Liver (tissue), 9 donors: ENCODE measurements around the gene ZFP36L2. TPM values are rescaled to one million over a fixed set of nuclear protein-coding genes. Genes with fewer than 3 reads are reported as not detected.

ENCODE experiments used
- DNase-seq: peaks from one replicate; pipeline ENCODE4 v3.0.0-alpha.2; 2017; ENCODE audit warnings: low spot score
- H3K27ac ChIP-seq, 2 donors: one replicate each; pipeline ENCODE4 v1.7.0; 2013; ENCODE audit warnings: inconsistent platforms in 2 of 2, low read length in 2 of 2, control low read depth in 1 of 2, low read depth in 1 of 2, mild to moderate bottlenecking in 1 of 2
- H3K27me3 ChIP-seq, 4 donors: one replicate each; pipeline versions ENCODE4 v1.6.1 to v1.7.0; 2013; ENCODE audit warnings: low read length in 3 of 4, inconsistent platforms in 1 of 4, mild to moderate bottlenecking in 1 of 4, moderate library complexity in 1 of 4; ENCODE audit not compliant: control insufficient read depth in 4 of 4, insufficient read depth in 4 of 4
- H3K36me3 ChIP-seq, 4 donors: one replicate each; pipeline versions ENCODE4 v1.6.1 to v1.7.0; 2013; ENCODE audit warnings: low read length in 3 of 4, mild to moderate bottlenecking in 3 of 4, low read depth in 1 of 4, moderate library complexity in 1 of 4; ENCODE audit not compliant: control insufficient read depth in 4 of 4, insufficient read depth in 3 of 4
- H3K4me1 ChIP-seq, 4 donors: one replicate each; pipeline versions ENCODE4 v1.6.1 to v1.7.0; 2013; ENCODE audit warnings: low read length in 3 of 4, mild to moderate bottlenecking in 3 of 4, moderate library complexity in 1 of 4; ENCODE audit not compliant: control insufficient read depth in 4 of 4, insufficient read depth in 4 of 4
- H3K4me3 ChIP-seq, 3 donors: one replicate each; pipeline versions ENCODE4 v1.6.1 to v1.7.0; 2013; ENCODE audit warnings: low read length in 3 of 3, control low read depth in 1 of 3, low read depth in 1 of 3, mild to moderate bottlenecking in 1 of 3
- H3K9ac ChIP-seq, 2 donors: one replicate each; pipeline ENCODE4 v1.7.0; 2013; ENCODE audit warnings: low read length in 2 of 2, mild to moderate bottlenecking in 2 of 2, moderate library complexity in 2 of 2, control low read depth in 1 of 2, low read depth in 1 of 2
- H3K9me3 ChIP-seq, 4 donors: one replicate each; pipeline versions ENCODE4 v1.6.1 to v1.7.0; 2013; ENCODE audit warnings: low read length in 3 of 4; ENCODE audit not compliant: control insufficient read depth in 4 of 4
- EGR1 ChIP-seq, 2 donors: IDR thresholded peaks; 2 replicates each; pipeline ENCODE4 v1.6.1; 2016 to 2018; ENCODE audit warnings: antibody characterized with exemption in 2 of 2, low read depth in 2 of 2
- FOXA2 ChIP-seq: IDR thresholded peaks from 2 replicates; pipeline ENCODE4 v1.6.1; 2016; ENCODE audit warnings: antibody characterized with exemption
- GABPA ChIP-seq, 2 donors: IDR thresholded peaks in 1 of 2; conservative IDR thresholded peaks in 1 of 2; 2 replicates each; pipeline ENCODE4 v1.6.1; 2016; ENCODE audit warnings: antibody characterized with exemption in 2 of 2, mild to moderate bottlenecking in 1 of 2, moderate library complexity in 1 of 2
- HNF4A ChIP-seq, 2 donors: conservative IDR thresholded peaks; 2 replicates each; pipeline ENCODE4 v1.6.1; 2016; ENCODE audit warnings: antibody characterized with exemption in 2 of 2, mild to moderate bottlenecking in 2 of 2
- JUND ChIP-seq, 2 donors: IDR thresholded peaks; 2 replicates each; pipeline ENCODE4 v1.6.1; 2016; ENCODE audit warnings: antibody characterized with exemption in 2 of 2
- NR2F2 ChIP-seq: IDR thresholded peaks from 2 replicates; pipeline ENCODE4 v1.6.1; 2016; ENCODE audit warnings: antibody characterized with exemption
- RAD21 ChIP-seq, 2 donors: IDR thresholded peaks; 2 replicates each; pipeline ENCODE4 v1.6.1; 2016; ENCODE audit warnings: antibody characterized with exemption in 2 of 2, mild to moderate bottlenecking in 2 of 2
- SP1 ChIP-seq: IDR thresholded peaks from 2 replicates; pipeline ENCODE4 v1.6.1; 2018; ENCODE audit warnings: antibody characterized with exemption, mild to moderate bottlenecking
- TAF1 ChIP-seq: conservative IDR thresholded peaks from 2 replicates; pipeline ENCODE4 v1.6.1; 2016; ENCODE audit warnings: antibody characterized with exemption, mild to moderate bottlenecking
- YY1 ChIP-seq: IDR thresholded peaks from 2 replicates; pipeline ENCODE4 v1.6.1; 2016; ENCODE audit warnings: antibody characterized with exemption, mild to moderate bottlenecking
- WGBS: extraction: QIAGEN DNeasy Blood & Tissue Kit; methylation state at CpG from one replicate; pipeline ENCODE4 v1.1.7; 2013; 5-methylcytosine and 5-hydroxymethylcytosine counted together
- polyA plus RNA-seq, 2 donors: library from polyadenylated mRNA; stranded (reverse) in 1 of 2; unstranded in 1 of 2; fragments of 200-250 nt in 1 of 2; fragments of >200 nt in 1 of 2; fragmentation: Nextera tagmentation in 1 of 2; extraction: Ambion mirVana in 1 of 2; gene quantifications; one replicate each; pipeline versions ENCODE4 v1.2.1 to v1.2.3, GENCODE V29; 2013 to 2015
- total RNA-seq, 2 donors: library from RNA; depleted of rRNA; stranded (reverse); fragments of >200 nt; gene quantifications; one replicate each; pipeline ENCODE4 v1.2.3, GENCODE V29; 2014
- TF ChIP-seq, protein P1 (sequence below): IDR thresholded peaks from 2 replicates; pipeline ENCODE4 v1.6.1; 2016; ENCODE audit warnings: antibody characterized with exemption, mild to moderate bottlenecking
- TF ChIP-seq, protein P2 (sequence below): IDR thresholded peaks from 2 replicates; pipeline ENCODE4 v1.6.1; 2016; ENCODE audit warnings: antibody characterized with exemption
- TF ChIP-seq, protein P3 (sequence below): fragments of 150-350 bp; IDR thresholded peaks from 2 replicates; pipeline ENCODE4 v1.5.1; 2017; ENCODE audit warnings: improper control_type of control experiment, low read depth, low read length; ENCODE audit not compliant: missing input control
- TF ChIP-seq, protein P4 (sequence below): IDR thresholded peaks from 2 replicates; pipeline ENCODE4 v1.6.1; 2016; ENCODE audit warnings: antibody characterized with exemption
- TF ChIP-seq, protein P5 (sequence below): IDR thresholded peaks from 2 replicates; pipeline ENCODE4 v1.6.1; 2016; ENCODE audit warnings: antibody characterized with exemption
- donor health status: healthy.
- donor health status: healthy.
- donor health status: healthy.
- donor health status: healthy.
- donor health status: healthy.

Gene ZFP36L2, protein sequence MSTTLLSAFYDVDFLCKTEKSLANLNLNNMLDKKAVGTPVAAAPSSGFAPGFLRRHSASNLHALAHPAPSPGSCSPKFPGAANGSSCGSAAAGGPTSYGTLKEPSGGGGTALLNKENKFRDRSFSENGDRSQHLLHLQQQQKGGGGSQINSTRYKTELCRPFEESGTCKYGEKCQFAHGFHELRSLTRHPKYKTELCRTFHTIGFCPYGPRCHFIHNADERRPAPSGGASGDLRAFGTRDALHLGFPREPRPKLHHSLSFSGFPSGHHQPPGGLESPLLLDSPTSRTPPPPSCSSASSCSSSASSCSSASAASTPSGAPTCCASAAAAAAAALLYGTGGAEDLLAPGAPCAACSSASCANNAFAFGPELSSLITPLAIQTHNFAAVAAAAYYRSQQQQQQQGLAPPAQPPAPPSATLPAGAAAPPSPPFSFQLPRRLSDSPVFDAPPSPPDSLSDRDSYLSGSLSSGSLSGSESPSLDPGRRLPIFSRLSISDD
- total RNA-seq (10 to 100 TPM; 10.3 to 19.7 TPM), polyA plus RNA-seq (10 to 100 TPM; 18.1 to 26.8 TPM)

DNA sequence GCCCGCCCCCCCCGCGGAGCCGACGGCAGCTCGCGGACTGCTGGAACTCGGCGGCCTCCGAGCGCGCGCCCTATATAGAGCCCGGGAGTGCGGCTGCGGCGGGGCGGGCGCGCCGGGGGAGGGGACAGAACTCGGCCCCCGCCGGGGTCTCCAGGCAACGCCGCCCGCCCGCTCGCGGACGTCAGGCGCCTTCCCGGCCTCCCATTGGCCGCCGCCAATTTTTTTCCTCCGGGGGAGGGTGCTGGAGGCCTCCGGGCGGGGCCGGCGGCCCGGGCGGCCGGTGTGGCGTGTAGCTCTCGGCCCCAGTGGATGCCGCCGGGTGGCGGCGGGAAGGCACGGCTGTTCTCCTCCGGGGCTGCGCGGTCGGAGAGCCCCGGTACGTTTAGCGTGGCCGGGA lies at the start of gene ZFP36L2:
TSS of gene ZFP36L2 (minus strand) at position 49 of the 397 bp plus-strand sequence. CDS start 291 bp downstream, outside the sequence.
- Histone ChIP-seq H3K4me1 (peaks cover 8 to 51% (median 37%) of the 10 kb centered on the region in 4 donors), H3K4me3 (peak within 1 kb of the TSS; percentile 84 to 97 (median 91)), H3K9ac (peak within 1 kb of the TSS; percentile 88 to 89), H3K36me3 (peaks cover 0 to 8% (median 1%) of the 10 kb centered on the region in 4 donors), H3K9me3 (no peaks in the 10 kb centered on the region), H3K27ac (peak within 1 kb of the TSS; percentile 99), H3K27me3 (no peaks in the 10 kb centered on the region)
- DNase-seq: peak; percentile 96
- peak; percentile 23 for TF ChIP-seq YY1
- no peak for TF ChIP-seq FOXA2
- TF ChIP-seq, protein P1, sequence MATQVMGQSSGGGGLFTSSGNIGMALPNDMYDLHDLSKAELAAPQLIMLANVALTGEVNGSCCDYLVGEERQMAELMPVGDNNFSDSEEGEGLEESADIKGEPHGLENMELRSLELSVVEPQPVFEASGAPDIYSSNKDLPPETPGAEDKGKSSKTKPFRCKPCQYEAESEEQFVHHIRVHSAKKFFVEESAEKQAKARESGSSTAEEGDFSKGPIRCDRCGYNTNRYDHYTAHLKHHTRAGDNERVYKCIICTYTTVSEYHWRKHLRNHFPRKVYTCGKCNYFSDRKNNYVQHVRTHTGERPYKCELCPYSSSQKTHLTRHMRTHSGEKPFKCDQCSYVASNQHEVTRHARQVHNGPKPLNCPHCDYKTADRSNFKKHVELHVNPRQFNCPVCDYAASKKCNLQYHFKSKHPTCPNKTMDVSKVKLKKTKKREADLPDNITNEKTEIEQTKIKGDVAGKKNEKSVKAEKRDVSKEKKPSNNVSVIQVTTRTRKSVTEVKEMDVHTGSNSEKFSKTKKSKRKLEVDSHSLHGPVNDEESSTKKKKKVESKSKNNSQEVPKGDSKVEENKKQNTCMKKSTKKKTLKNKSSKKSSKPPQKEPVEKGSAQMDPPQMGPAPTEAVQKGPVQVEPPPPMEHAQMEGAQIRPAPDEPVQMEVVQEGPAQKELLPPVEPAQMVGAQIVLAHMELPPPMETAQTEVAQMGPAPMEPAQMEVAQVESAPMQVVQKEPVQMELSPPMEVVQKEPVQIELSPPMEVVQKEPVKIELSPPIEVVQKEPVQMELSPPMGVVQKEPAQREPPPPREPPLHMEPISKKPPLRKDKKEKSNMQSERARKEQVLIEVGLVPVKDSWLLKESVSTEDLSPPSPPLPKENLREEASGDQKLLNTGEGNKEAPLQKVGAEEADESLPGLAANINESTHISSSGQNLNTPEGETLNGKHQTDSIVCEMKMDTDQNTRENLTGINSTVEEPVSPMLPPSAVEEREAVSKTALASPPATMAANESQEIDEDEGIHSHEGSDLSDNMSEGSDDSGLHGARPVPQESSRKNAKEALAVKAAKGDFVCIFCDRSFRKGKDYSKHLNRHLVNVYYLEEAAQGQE: peak; percentile 7
- WGBS: under 1% methylated on average over 58 of the region's 58 CpGs

DNA sequence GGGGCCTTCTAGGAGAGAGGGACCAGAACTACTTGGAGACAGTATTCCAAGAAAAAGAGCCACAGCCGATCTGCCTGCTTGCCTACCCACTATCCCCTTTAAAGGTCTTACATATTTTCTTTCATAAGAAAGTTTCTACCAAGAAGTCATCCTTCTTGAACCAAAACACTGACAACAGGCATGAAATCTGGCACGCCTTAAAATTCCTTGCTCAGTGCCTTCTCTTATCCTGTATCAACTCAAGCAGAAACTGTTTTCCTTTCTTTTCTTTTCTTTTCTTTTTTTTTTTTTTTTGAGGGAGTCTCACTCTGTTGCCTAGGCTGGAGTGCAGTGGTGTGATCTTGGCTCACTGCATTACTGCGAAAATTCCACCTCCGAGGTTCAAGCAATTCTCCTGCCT lies 48.3 kb upstream of the ZFP36L2 start:
- H3K27ac ChIP-seq: no peak overlapping the region
- no peak for DNase-seq
- WGBS: 97% methylated on average over 4 of the region's 4 CpGs

DNA sequence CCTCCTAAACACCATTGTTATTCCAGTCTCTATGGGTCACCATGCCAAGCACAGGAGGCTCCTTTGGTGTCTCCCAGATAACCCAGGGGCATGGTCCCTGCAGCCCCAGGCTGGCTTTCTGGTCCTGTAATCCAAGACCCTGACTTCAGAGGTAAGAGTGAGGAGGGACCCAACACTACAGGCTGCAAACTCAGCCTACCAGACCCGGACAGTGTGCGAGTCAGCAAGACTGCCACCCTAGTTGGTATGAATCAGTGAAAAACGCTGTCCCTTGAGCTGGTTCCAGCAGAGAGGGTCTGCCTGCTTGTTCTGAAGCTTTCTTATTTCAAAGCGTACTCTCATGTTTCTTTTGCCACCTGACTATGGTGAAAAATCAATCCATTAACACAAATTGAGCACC lies 47.6 kb upstream of the ZFP36L2 start:
- H3K9me3 ChIP-seq: no peaks in the 10 kb centered on the region
- peaks cover 0 to 5% (median 0%) of the 10 kb centered on the region in 4 donors for H3K36me3 ChIP-seq
- no peak overlapping the region for H3K9ac ChIP-seq
- no peak overlapping the region for H3K27ac ChIP-seq
- H3K4me1 ChIP-seq: peaks cover 7 to 19% (median 16%) of the 10 kb centered on the region in 4 donors
- no peak overlapping the region for H3K4me3 ChIP-seq
- DNase-seq: no peak
- WGBS: 93% methylated on average over 4 of the region's 4 CpGs
- H3K27me3 ChIP-seq: no peaks in the 10 kb centered on the region
- TF ChIP-seq HNF4A (conservative IDR thresholded peaks at IDR 0.05) (no peak), SP1 (no peak), EGR1 (IDR thresholded peaks at IDR 0.05; ENCODE audit: low read depth in 2 of 2) (no peak), GABPA (IDR thresholded peaks at IDR 0.05 in 1 of 2, conservative IDR thresholded peaks at IDR 0.05 in 1 of 2) (no peak), TAF1 (no peak), FOXA2 (no peak), RAD21 (IDR thresholded peaks at IDR 0.05) (no peak), JUND (IDR thresholded peaks at IDR 0.05) (no peak), NR2F2 (no peak), YY1 (no peak)
- TF ChIP-seq, protein P2, sequence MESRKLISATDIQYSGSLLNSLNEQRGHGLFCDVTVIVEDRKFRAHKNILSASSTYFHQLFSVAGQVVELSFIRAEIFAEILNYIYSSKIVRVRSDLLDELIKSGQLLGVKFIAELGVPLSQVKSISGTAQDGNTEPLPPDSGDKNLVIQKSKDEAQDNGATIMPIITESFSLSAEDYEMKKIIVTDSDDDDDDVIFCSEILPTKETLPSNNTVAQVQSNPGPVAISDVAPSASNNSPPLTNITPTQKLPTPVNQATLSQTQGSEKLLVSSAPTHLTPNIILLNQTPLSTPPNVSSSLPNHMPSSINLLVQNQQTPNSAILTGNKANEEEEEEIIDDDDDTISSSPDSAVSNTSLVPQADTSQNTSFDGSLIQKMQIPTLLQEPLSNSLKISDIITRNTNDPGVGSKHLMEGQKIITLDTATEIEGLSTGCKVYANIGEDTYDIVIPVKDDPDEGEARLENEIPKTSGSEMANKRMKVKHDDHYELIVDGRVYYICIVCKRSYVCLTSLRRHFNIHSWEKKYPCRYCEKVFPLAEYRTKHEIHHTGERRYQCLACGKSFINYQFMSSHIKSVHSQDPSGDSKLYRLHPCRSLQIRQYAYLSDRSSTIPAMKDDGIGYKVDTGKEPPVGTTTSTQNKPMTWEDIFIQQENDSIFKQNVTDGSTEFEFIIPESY: no peak
- TF ChIP-seq, protein P3, sequence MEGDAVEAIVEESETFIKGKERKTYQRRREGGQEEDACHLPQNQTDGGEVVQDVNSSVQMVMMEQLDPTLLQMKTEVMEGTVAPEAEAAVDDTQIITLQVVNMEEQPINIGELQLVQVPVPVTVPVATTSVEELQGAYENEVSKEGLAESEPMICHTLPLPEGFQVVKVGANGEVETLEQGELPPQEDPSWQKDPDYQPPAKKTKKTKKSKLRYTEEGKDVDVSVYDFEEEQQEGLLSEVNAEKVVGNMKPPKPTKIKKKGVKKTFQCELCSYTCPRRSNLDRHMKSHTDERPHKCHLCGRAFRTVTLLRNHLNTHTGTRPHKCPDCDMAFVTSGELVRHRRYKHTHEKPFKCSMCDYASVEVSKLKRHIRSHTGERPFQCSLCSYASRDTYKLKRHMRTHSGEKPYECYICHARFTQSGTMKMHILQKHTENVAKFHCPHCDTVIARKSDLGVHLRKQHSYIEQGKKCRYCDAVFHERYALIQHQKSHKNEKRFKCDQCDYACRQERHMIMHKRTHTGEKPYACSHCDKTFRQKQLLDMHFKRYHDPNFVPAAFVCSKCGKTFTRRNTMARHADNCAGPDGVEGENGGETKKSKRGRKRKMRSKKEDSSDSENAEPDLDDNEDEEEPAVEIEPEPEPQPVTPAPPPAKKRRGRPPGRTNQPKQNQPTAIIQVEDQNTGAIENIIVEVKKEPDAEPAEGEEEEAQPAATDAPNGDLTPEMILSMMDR: no peak
- TF ChIP-seq, protein P4, sequence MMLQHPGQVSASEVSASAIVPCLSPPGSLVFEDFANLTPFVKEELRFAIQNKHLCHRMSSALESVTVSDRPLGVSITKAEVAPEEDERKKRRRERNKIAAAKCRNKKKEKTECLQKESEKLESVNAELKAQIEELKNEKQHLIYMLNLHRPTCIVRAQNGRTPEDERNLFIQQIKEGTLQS: no peak

More for the DNA sequence above, 48.3 kb upstream of the ZFP36L2 start:
- peaks cover 7 to 19% (median 16%) of the 10 kb centered on the region in 4 donors for H3K4me1 ChIP-seq
- no peaks in the 10 kb centered on the region for H3K9me3 ChIP-seq
- H3K27me3 ChIP-seq: no peaks in the 10 kb centered on the region
- no peak overlapping the region for H3K4me3 ChIP-seq
- H3K9ac ChIP-seq: no peak overlapping the region
- TF ChIP-seq GABPA (IDR thresholded peaks at IDR 0.05 in 1 of 2, conservative IDR thresholded peaks at IDR 0.05 in 1 of 2): no peak
- TF ChIP-seq, protein P5, sequence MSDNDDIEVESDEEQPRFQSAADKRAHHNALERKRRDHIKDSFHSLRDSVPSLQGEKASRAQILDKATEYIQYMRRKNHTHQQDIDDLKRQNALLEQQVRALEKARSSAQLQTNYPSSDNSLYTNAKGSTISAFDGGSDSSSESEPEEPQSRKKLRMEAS: no peak
- TF ChIP-seq, protein P4: no peak
- H3K36me3 ChIP-seq: peaks cover 0 to 5% (median 0%) of the 10 kb centered on the region in 4 donors
